ENCODE measurements around the gene CHKA.
"Not testable (repeated sequence)": the region's sequence is repeated elsewhere in the genome, so short reads cannot be mapped to it uniquely, and the experiment has no call there.

The CHKA gene

GRCh38 chr11:68099057-68099456, 22.1 kb downstream of the CHKA start:
- no peak overlapping the region for H2AFZ ChIP-seq
- no peak overlapping the region for H3K27ac ChIP-seq
- H3K4me2 ChIP-seq (ENCODE audit: low read length) = no peak overlapping the region
- H3K27me3 ChIP-seq (ENCODE audit: control insufficient read depth, insufficient read depth, low read length) = no peaks in the 10 kb centered on the region
- no peak overlapping the region for H3K9ac ChIP-seq
- no peak overlapping the region for H3K4me3 ChIP-seq (ENCODE audit: low read depth, low read length)
- no peaks in the 10 kb centered on the region for H3K4me1 ChIP-seq
- TF ChIP-seq, protein P1, sequence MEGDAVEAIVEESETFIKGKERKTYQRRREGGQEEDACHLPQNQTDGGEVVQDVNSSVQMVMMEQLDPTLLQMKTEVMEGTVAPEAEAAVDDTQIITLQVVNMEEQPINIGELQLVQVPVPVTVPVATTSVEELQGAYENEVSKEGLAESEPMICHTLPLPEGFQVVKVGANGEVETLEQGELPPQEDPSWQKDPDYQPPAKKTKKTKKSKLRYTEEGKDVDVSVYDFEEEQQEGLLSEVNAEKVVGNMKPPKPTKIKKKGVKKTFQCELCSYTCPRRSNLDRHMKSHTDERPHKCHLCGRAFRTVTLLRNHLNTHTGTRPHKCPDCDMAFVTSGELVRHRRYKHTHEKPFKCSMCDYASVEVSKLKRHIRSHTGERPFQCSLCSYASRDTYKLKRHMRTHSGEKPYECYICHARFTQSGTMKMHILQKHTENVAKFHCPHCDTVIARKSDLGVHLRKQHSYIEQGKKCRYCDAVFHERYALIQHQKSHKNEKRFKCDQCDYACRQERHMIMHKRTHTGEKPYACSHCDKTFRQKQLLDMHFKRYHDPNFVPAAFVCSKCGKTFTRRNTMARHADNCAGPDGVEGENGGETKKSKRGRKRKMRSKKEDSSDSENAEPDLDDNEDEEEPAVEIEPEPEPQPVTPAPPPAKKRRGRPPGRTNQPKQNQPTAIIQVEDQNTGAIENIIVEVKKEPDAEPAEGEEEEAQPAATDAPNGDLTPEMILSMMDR (IDR thresholded peaks at IDR 0.05) = no peak
- no peaks in the 10 kb centered on the region for H3K9me3 ChIP-seq (ENCODE audit: control insufficient read depth, low read length)
- H3K79me2 ChIP-seq = peaks cover 3% of the 10 kb centered on the region
- no peaks in the 10 kb centered on the region for H3K36me3 ChIP-seq (ENCODE audit: control insufficient read depth, insufficient read depth, low read length)

- no peaks in the 10 kb centered on the region for H3K9me3 ChIP-seq (ENCODE audit: control insufficient read depth, low read length)
- H3K27me3 ChIP-seq (ENCODE audit: control insufficient read depth, insufficient read depth, low read length) = no peaks in the 10 kb centered on the region
- H3K79me2 ChIP-seq = peaks cover 6% of the 10 kb centered on the region
- TF ChIP-seq, protein P1 (IDR thresholded peaks at IDR 0.05) = no peak
- H3K36me3 ChIP-seq (ENCODE audit: control insufficient read depth, insufficient read depth, low read length) = no peaks in the 10 kb centered on the region
- no peak overlapping the region for H3K9ac ChIP-seq
- no peak overlapping the region for H2AFZ ChIP-seq
- H3K4me2 ChIP-seq (ENCODE audit: low read length) = no peak overlapping the region
- no peak overlapping the region for H3K4me3 ChIP-seq (ENCODE audit: low read depth, low read length)
- H3K27ac ChIP-seq = no peak overlapping the region
- H3K4me1 ChIP-seq = no peaks in the 10 kb centered on the region
Measured at GRCh38 chr11:68096962-68097361, 24.2 kb downstream of the CHKA start.

DNA sequence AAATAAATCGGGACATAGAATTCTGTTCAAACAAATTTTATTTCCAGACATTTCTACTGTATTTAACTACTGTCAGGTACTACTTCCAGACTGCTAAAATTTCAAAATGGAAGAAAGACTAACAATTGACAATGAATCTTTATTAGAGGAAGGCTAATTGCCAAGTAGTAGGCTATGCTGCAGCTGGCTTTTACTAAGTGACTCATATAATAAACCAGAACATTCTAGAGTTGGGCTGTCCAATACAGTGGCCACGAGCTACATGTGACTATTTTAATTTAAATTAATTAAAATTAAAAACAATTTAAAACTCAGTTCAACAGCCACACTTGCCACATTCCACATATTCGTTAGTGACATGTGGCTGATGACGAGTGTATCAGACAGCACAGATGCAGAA, 27.6 kb downstream of the CHKA start:
- H3K9me3 ChIP-seq (ENCODE audit: control insufficient read depth, low read length) = no peaks in the 10 kb centered on the region
- H3K4me3 ChIP-seq (ENCODE audit: low read depth, low read length) = no peak overlapping the region
- H2AFZ ChIP-seq = no peak overlapping the region
- no peak overlapping the region for H3K9ac ChIP-seq
- no peaks in the 10 kb centered on the region for H3K4me1 ChIP-seq
- no peaks in the 10 kb centered on the region for H3K27me3 ChIP-seq (ENCODE audit: control insufficient read depth, insufficient read depth, low read length)
- H3K27ac ChIP-seq = no peak overlapping the region
- TF ChIP-seq, protein P1 (IDR thresholded peaks at IDR 0.05) = no peak
- no peaks in the 10 kb centered on the region for H3K36me3 ChIP-seq (ENCODE audit: control insufficient read depth, insufficient read depth, low read length)
- H3K4me2 ChIP-seq (ENCODE audit: low read length) = no peak overlapping the region
- peaks cover 6% of the 10 kb centered on the region for H3K79me2 ChIP-seq

DNA sequence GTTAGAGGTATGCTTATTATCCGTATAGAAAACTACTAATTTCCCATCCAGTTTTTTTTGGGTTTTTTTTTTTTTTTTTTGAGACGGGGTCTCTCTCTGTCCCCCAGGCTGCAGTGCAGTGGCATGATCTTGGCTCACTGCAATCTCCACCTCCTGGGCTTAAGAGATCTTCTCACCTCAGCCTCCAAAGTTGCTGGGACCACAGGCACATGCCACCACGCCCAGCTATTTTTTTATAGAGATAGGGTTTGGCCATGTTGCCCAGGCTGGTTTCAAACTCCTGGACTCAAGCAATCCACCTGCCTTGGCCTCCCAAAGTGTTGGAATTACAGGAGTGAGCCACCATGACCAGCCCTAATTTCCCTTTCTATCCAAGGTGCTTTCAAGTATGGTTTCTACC, 28.2 kb downstream of the CHKA start:
- H3K79me2 ChIP-seq; H3K4me2 ChIP-seq (ENCODE audit: low read length); H3K4me3 ChIP-seq (ENCODE audit: low read depth, low read length); H3K27ac ChIP-seq; H3K27me3 ChIP-seq (ENCODE audit: control insufficient read depth, insufficient read depth, low read length); H3K9me3 ChIP-seq (ENCODE audit: control insufficient read depth, low read length); H3K9ac ChIP-seq; H3K36me3 ChIP-seq (ENCODE audit: control insufficient read depth, insufficient read depth, low read length); H2AFZ ChIP-seq; H3K4me1 ChIP-seq: not testable (repeated sequence)

DNA sequence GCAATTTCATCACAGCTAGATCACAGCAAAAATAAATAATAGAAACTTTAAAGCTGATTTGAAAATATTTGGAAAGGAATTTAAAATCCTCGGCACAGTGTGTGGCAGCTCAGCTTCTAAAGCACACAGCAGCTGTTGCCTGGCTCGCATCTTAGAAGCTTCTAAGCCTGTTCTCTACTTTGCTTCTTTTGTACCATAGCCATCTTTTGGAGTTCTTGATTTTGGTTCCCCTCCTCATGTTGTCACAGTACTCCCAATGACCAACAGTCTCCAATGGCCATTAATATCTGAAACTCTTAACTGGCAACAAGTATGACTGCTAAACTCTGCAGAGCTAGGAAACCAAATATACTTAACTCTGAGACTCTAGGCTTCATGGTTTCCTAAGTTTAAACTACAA, 28.8 kb downstream of the CHKA start:
- Histone ChIP-seq H3K36me3 (ENCODE audit: control insufficient read depth, insufficient read depth, low read length) (no peaks in the 10 kb centered on the region), H3K4me1 (no peaks in the 10 kb centered on the region), H3K9ac (no peak overlapping the region), H3K27ac (no peak overlapping the region), H2AFZ (no peak overlapping the region), H3K9me3 (ENCODE audit: control insufficient read depth, low read length) (no peaks in the 10 kb centered on the region), H3K79me2 (peaks cover 6% of the 10 kb centered on the region), H3K27me3 (ENCODE audit: control insufficient read depth, insufficient read depth, low read length) (no peaks in the 10 kb centered on the region), H3K4me2 (ENCODE audit: low read length) (no peak overlapping the region), H3K4me3 (ENCODE audit: low read depth, low read length) (no peak overlapping the region)
- TF ChIP-seq, protein P1 (IDR thresholded peaks at IDR 0.05) = no peak
